Measurements from ENCODE around the gene SH3GL3.

Gene SH3GL3

DNA sequence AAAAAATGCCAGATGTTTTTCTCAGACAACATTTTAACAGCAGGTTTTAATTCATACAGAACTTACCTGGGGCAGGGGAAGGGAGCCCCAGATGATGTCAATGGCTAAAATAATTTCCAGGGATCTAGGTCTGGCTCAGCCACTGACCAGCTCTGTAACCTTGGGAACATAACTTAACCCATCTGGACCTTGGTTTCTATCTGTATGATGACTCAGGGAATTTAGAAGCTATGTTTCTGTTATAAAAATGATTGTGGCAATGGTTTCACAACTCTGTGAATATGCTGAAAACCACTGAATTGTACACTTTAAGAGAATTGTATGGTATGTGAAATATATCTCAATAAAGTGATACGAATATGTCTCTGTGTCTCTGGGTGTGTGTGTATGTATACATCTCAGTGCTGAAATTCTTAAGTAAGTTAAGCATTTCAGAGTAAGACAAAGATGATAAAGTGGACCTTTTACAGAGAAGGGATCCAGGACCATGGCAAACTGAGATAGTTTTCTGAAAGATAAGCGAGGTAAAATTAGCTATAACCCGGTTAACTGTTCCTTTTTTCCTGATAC lies 2.9 kb downstream of the SH3GL3 start:
- no peak overlapping the region for H3K4me3 ChIP-seq (ENCODE audit: insufficient read depth, low read length, poor library complexity, severe bottlenecking)
- H2AFZ ChIP-seq (ENCODE audit: low read depth, low read length, severe bottlenecking), result no peak overlapping the region
- no peaks in the 10 kb centered on the region for H3K36me3 ChIP-seq (ENCODE audit: low read length)
- H3F3A ChIP-seq (ENCODE audit: insufficient read depth), result no peaks in the 10 kb centered on the region
- no peaks in the 10 kb centered on the region for H3K79me2 ChIP-seq (ENCODE audit: insufficient read depth, low read length)
- no peak overlapping the region for H3K9ac ChIP-seq (ENCODE audit: low read length)
- H3K4me2 ChIP-seq (ENCODE audit: low read depth, low read length, poor library complexity, severe bottlenecking), result no peak overlapping the region
- H3K9me2 ChIP-seq (replicated peaks; ENCODE audit: insufficient read depth, low read length), result no peaks in the 10 kb centered on the region
- H3K27ac ChIP-seq (ENCODE audit: low read depth, low read length), result no peak overlapping the region
- no peaks in the 10 kb centered on the region for H4K20me1 ChIP-seq (ENCODE audit: low read depth, low read length)
- no peaks in the 10 kb centered on the region for H3K9me3 ChIP-seq (ENCODE audit: insufficient read depth, low read length)
- TF ChIP-seq, protein P1, sequence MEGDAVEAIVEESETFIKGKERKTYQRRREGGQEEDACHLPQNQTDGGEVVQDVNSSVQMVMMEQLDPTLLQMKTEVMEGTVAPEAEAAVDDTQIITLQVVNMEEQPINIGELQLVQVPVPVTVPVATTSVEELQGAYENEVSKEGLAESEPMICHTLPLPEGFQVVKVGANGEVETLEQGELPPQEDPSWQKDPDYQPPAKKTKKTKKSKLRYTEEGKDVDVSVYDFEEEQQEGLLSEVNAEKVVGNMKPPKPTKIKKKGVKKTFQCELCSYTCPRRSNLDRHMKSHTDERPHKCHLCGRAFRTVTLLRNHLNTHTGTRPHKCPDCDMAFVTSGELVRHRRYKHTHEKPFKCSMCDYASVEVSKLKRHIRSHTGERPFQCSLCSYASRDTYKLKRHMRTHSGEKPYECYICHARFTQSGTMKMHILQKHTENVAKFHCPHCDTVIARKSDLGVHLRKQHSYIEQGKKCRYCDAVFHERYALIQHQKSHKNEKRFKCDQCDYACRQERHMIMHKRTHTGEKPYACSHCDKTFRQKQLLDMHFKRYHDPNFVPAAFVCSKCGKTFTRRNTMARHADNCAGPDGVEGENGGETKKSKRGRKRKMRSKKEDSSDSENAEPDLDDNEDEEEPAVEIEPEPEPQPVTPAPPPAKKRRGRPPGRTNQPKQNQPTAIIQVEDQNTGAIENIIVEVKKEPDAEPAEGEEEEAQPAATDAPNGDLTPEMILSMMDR (IDR thresholded peaks at IDR 0.05; ENCODE audit: insufficient read depth, low read length, poor library complexity, severe bottlenecking), result no peak
- no peak for TF ChIP-seq EZH2phosphoT487 (conservative IDR thresholded peaks at IDR 0.05; ENCODE audit: low read length)
- no peaks in the 10 kb centered on the region for H3K27me3 ChIP-seq (ENCODE audit: low read length)

DNA sequence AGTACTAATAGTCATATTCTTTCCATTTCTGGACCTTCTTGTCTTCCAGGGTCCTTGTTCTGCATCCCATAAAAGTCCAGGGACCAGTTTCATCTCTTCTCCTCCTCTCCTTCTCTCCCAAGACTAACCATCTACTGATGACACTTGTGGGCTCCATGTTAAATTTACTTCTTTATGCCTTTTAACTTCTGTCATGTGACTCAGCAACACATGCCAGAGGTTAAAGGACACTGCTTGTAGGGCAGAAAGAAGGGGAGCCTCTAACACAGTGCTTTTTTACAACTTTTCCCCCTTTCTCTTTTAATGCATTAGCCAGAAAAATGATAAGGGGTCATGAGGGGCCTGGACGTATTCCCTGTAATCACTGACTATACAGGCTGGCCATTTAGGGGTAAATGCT lies 10.0 kb downstream of the SH3GL3 start:
- Histone ChIP-seq H3K36me3 (ENCODE audit: low read length) (no peaks in the 10 kb centered on the region), H3F3A (ENCODE audit: insufficient read depth) (no peaks in the 10 kb centered on the region), H4K20me1 (ENCODE audit: low read depth, low read length) (no peaks in the 10 kb centered on the region), H3K27ac (ENCODE audit: low read depth, low read length) (no peak overlapping the region), H3K27me3 (ENCODE audit: low read length) (no peaks in the 10 kb centered on the region), H3K4me2 (ENCODE audit: low read depth, low read length, poor library complexity, severe bottlenecking) (no peak overlapping the region), H2AFZ (ENCODE audit: low read depth, low read length, severe bottlenecking) (no peak overlapping the region), H3K9me3 (ENCODE audit: insufficient read depth, low read length) (no peaks in the 10 kb centered on the region), H3K4me3 (ENCODE audit: insufficient read depth, low read length, poor library complexity, severe bottlenecking) (no peak overlapping the region), H3K9me2 (replicated peaks; ENCODE audit: insufficient read depth, low read length) (no peaks in the 10 kb centered on the region), H3K9ac (ENCODE audit: low read length) (no peak overlapping the region), H3K79me2 (ENCODE audit: insufficient read depth, low read length) (no peaks in the 10 kb centered on the region)
- no peak for TF ChIP-seq EZH2phosphoT487 (conservative IDR thresholded peaks at IDR 0.05; ENCODE audit: low read length)
- TF ChIP-seq, protein P1 (IDR thresholded peaks at IDR 0.05; ENCODE audit: insufficient read depth, low read length, poor library complexity, severe bottlenecking), result no peak

DNA sequence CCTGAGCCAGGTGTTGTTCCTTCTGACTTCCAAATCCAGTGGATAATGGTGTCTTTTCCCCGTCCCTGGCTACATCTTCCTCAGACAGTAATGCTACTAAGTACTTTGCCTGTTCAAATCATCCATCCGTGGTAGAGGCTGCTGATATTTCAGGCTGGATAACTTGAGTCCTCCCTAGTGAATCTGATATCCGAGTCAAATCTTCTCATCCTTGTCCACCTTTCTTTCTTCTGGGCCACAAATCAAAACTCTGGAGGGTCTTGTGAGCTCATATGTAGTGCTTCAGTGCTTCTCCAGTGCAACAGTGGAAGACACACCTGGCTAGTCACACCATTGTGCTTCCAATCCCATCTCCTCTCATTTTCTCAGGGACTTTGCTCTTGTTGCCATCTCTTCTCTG lies 11.2 kb downstream of the SH3GL3 start:
- Histone ChIP-seq H3K9ac (ENCODE audit: low read length) (no peak overlapping the region), H3K4me2 (ENCODE audit: low read depth, low read length, poor library complexity, severe bottlenecking) (no peak overlapping the region), H3K79me2 (ENCODE audit: insufficient read depth, low read length) (no peaks in the 10 kb centered on the region), H3K27me3 (ENCODE audit: low read length) (no peaks in the 10 kb centered on the region), H3K9me2 (replicated peaks; ENCODE audit: insufficient read depth, low read length) (no peaks in the 10 kb centered on the region), H4K20me1 (ENCODE audit: low read depth, low read length) (no peaks in the 10 kb centered on the region), H3K27ac (ENCODE audit: low read depth, low read length) (no peak overlapping the region), H2AFZ (ENCODE audit: low read depth, low read length, severe bottlenecking) (no peak overlapping the region), H3K9me3 (ENCODE audit: insufficient read depth, low read length) (no peaks in the 10 kb centered on the region), H3K4me3 (ENCODE audit: insufficient read depth, low read length, poor library complexity, severe bottlenecking) (no peak overlapping the region), H3K36me3 (ENCODE audit: low read length) (no peaks in the 10 kb centered on the region), H3F3A (ENCODE audit: insufficient read depth) (no peaks in the 10 kb centered on the region)
- TF ChIP-seq, protein P1 (IDR thresholded peaks at IDR 0.05; ENCODE audit: insufficient read depth, low read length, poor library complexity, severe bottlenecking), result no peak
- no peak for TF ChIP-seq EZH2phosphoT487 (conservative IDR thresholded peaks at IDR 0.05; ENCODE audit: low read length)

Measured in SU-DHL-6 (cell line).